Right ventricle myocardium superior (tissue), 1 donor: ENCODE measurements around the gene BRF1. TPM values are rescaled to one million over a fixed set of nuclear protein-coding genes. Genes with fewer than 3 reads are reported as not detected.
"Not testable (repeated sequence)": the region's sequence is repeated elsewhere in the genome, so short reads cannot be mapped to it uniquely, and the experiment has no call there.

Experiments
- ATAC-seq: fragments of 200-7000 bp; cut with Tn5 transposase; one replicate; pipeline ENCODE4 v1.9.1; 2020; ENCODE audit warnings: mild to moderate bottlenecking; ENCODE audit not compliant: poor library complexity
- DNase-seq: peaks from one replicate; pipeline ENCODE4 v3.0.0-alpha.2; 2020
- intact Hi-C: fragments of 100-400 bp; cut with DNase I; formaldehyde crosslinking; loops from one replicate; pipeline ENCODE4 v1.11.2; 2022
- total RNA-seq: library from RNA; stranded (reverse); fragmentation: NEBNext Ultra II Directional; extraction: Animal tissue kit (Norgen Biotek cat#: 25700); gene quantifications from one replicate; pipeline ENCODE4 v1.2.1, GENCODE V29; 2021
- donor health status: DM: no; HTN: yes; CAD: no; lungs with severe emphysema.

BRF1 gene
- total RNA-seq, 1 donor from 2014 or later = 17.5 TPM

GRCh38 chr14:105322791-105323556, 22.2 kb upstream of the BRF1 start:
- intact Hi-C loops = no loop called here
- ATAC-seq (peak; percentile 17), DNase-seq (no peak)

GRCh38 chr14:105317546-105317945, 16.7 kb upstream of the BRF1 start:
- ATAC-seq (peak; percentile 19), DNase-seq (peak; percentile 68)
- intact Hi-C loops = no loop called here

GRCh38 chr14:105316968-105317510, 16.2 kb upstream of the BRF1 start:
- ATAC-seq = no peak
- intact Hi-C loops = no loop called here
- DNase-seq = no peak

- intact Hi-C loops = no loop called here
- DNase-seq (no peak), ATAC-seq (no peak)
Measured at GRCh38 chr14:105316577-105316941, 15.8 kb upstream of the BRF1 start.

DNA sequence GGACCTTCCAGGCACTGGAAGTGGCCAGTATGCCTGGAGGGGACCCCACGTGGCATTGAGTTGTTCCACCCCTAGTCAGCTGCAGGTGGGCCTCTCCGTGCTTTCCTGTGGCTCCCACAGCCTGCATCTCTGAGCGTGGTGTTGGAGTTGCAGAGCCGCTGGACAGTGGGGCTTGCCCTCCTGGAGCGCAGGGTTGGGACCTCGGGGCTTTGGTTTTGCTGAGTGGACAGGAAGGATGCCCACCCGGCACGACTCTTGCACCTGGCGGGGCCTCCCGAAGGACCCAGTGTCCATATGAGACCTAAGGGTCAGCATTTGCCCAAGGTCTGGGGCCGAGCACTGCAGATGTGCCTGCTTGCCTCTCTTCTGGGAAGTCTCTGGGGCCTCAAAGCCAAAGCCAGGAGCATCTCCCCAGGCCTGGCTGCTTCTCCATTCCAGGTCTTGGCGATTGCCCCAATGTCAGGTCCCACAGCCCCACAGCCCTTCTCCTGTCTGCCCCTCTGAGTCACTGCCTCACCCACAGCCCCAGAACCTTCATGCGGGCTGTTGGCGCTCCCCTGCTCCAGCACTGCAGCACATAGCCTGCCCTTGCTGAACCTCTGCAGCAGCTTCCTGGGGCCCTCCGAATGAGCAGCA, 15.3 kb upstream of the BRF1 start:
- no peak for ATAC-seq

GRCh38 chr14:105315211-105315721, 14.5 kb upstream of the BRF1 start:
- ATAC-seq (peak; percentile 4), DNase-seq (peak; percentile 60)

More for the DNA sequence above, 15.3 kb upstream of the BRF1 start:
- DNase-seq = no peak
- intact Hi-C loops = no loop called here

GRCh38 chr14:105314287-105315200, 13.7 kb upstream of the BRF1 start, which contains the start of gene PACS2:
PACS2 (plus strand) TSS chr14:105314748; CDS start chr14:105314919, 171 bp downstream.
- intact Hi-C loops = no loop called here

More at GRCh38 chr14:105315211-105315721, 14.5 kb upstream of the BRF1 start:
- intact Hi-C loops = no loop called here

DNA sequence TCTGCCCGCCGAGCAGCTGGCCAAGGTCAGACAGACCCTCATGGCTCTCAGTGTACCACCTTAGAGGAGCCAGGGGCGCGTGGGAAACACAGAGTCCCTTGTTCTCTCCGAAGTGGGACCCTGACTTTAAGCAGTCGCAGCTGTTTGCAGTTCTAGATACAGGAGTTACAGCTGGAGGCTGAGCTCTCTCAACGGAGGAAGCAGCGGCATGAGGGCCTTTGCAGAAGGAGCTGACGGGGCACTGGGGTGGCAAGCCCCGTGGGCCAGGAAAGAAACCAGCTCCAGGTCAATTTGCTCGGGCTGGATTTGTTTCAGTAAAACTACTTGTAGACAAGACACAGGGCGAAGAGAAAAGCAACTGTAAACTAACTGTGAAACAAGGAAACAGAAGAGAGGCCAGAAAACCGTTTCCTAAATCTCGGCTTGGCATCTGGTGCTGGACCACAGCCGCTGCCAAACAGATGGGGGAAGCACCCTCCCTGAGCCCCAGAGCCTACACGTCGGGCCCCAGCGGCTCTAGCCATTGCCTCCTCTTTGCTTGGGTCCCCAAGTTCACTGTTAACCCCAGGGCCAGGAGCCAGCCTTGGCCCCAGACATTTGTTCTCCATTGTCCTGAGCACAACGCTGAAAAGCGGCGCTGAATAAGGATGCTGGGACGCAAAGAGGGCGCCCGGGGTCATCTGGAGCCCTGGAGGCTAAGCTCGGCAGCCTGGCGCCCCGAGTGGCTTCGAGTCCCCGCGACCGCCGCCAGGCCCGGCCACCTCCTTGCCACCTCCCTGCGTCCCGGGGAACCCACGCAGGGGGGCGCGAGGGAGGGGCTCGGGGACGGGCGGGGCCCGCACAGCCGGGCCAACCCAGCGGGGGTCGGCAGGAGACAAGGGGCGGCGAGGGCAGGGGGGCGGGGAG, 12.8 kb upstream of the BRF1 start:
- intact Hi-C loops = no loop called here
- DNase-seq (peak; percentile 71), ATAC-seq (peak; percentile 39)

More at GRCh38 chr14:105314287-105315200, 13.7 kb upstream of the BRF1 start, which contains the start of gene PACS2:
- DNase-seq = peak; percentile 87
- ATAC-seq = peak; percentile 91

DNA sequence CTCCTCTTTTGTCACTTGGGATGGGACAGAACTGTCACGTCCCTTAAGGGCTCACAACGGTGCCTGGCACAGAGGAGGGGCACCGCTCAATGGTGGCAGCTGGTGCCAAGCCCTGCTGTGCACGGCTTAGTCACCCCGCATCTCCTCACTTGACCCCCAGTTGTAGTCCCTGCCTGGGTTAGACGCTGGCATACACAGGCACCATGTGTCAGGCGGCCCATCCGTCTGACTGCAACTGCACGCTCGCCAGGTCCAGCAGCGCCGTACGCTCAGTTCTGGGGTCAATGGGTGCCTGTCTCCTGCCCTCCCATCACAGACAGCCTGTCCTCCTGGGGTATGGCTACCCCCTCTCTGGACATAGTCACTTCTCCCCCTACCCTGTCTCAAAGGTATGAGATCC, 12.2 kb upstream of the BRF1 start:
- ATAC-seq = no peak
- DNase-seq = no peak
- intact Hi-C loops = no loop called here

DNA sequence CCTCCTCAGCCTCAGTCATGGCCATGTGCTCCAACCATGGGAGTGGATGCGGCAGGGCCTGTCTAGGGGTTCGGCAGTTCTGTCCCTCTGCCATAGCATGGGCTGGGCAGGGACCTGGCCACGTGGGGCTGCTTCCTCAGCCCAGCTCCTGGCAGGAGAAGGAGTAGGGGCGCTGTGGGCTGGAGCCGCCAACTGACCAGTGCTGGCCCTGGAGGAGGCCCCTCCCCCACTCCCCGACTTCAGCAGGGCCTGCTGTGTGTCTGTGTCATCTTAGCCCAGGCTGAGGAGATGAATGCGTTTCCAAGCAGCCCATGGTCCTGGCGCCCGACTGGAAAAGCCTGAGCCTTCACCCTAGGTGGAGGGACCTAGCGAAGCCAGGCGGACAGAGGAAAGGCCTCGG, 11.0 kb upstream of the BRF1 start:
- no peak for DNase-seq
- intact Hi-C loops = no loop called here

GRCh38 chr14:105309371-105309770, 8.6 kb upstream of the BRF1 start:
- intact Hi-C loops = no loop called here
- ATAC-seq (no peak), DNase-seq (peak; percentile 1)

More for the DNA sequence above, 11.0 kb upstream of the BRF1 start:
- ATAC-seq = no peak

DNA sequence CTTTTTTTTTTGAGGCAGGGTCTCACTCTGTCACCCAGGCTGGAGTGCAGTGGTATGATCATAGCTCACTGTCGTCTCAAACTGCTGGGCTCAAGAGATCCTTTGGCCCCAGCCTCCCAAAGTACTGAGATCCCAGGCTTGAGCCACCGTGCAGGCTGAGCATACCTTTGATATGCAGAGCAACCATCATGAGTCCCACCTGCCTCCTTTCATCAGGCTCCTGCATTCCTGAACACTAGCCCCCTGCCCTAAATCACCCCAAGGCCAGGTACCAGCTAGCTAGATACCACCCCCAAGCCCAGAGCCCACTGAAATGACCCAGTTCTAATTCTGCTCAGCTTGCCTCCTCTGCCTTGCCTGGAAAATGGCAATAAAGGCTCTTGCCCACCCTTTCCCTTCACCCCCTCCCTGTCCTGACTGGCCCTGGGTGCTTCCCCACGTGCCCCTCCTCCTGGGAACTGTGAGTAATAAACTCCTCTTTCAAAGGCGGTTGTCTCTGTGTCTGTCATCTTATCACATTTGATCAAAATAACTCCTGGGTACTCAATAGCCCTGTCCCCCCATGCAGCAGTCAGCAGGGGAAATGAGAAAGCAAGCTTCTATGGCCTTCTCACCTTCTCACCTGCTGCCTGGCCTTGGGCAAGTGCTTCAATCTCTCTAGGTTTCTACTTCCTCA, 6.4 kb upstream of the BRF1 start:
- peak; percentile 8 for DNase-seq
- intact Hi-C loops = no loop called here

DNA sequence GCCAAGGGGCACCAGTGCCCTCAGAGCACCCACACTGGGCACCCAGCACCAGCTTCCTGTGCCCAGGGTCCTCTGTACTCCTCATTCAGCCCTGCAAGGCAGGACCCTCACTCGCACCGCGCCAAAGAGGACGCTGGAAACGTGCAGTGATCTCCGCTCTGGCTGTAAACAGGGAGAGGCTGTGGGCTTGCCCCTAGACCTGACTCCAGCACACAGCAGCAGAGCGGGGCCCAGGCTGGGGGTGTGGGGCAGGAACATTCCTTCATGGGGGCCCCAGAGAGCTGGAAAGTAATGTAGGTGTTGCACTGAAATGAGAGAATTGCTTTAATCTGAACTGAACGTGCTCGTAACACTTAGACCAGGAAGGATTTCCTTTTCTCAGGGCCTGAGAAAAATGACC, 5.0 kb upstream of the BRF1 start:
- ATAC-seq (no peak), DNase-seq (no peak)
- intact Hi-C loops = no loop called here

More for the DNA sequence above, 6.4 kb upstream of the BRF1 start:
- no peak for ATAC-seq

GRCh38 chr14:105305345-105305744, 4.5 kb upstream of the BRF1 start:
- intact Hi-C loops = no loop called here
- DNase-seq = no peak

GRCh38 chr14:105304565-105304964, 3.8 kb upstream of the BRF1 start:
- intact Hi-C loops = no loop called here
- DNase-seq (no peak), ATAC-seq (no peak)

More at GRCh38 chr14:105305345-105305744, 4.5 kb upstream of the BRF1 start:
- no peak for ATAC-seq

DNA sequence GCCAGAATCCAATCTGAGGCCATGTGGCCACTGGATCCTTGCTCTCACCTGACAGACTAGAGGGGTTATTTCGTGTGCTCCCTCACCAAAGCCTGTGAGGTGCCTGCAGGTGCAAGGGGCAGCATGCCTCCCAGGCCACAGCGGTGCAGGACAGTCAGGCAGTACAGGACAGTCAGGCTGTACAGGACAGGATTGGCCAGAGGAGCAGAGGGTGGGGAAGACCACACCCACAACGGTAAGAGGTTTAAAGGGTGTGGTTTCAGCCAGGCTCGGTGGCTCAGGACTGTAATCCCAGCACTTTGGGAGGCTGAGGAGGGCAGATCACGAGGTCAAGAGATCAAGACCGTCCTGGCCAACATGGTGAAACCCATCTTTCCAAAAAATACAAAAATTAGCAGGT, 3.1 kb upstream of the BRF1 start:
- ATAC-seq (no peak), DNase-seq (no peak)
- intact Hi-C loops = no loop called here

- DNase-seq, ATAC-seq, intact Hi-C loops: not testable (repeated sequence)
Measured at GRCh38 chr14:105301915-105302249, 1.1 kb upstream of the BRF1 start.
